ENCODE data around the gene SH3PXD2A.

DNA sequence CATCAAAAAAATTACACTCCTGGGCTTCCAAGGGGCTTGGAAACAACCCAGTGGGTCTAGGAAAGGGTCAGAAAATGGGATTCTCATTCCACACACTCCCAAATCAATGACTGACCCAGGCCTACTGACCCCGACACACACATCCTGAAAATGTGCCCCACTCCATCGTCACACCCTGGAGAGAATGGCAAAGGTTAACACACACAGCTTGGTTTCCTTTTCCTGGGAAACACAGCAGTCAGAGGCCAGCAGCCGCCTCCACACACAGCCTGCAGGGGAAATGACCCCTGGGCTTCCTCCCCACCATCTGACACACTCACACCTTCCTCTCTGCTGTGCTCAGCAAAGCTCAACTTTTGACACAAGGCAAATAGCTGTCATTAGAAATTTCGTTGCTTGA, 42.9 kb downstream of the SH3PXD2A start:
- TF ChIP-seq, protein P1, sequence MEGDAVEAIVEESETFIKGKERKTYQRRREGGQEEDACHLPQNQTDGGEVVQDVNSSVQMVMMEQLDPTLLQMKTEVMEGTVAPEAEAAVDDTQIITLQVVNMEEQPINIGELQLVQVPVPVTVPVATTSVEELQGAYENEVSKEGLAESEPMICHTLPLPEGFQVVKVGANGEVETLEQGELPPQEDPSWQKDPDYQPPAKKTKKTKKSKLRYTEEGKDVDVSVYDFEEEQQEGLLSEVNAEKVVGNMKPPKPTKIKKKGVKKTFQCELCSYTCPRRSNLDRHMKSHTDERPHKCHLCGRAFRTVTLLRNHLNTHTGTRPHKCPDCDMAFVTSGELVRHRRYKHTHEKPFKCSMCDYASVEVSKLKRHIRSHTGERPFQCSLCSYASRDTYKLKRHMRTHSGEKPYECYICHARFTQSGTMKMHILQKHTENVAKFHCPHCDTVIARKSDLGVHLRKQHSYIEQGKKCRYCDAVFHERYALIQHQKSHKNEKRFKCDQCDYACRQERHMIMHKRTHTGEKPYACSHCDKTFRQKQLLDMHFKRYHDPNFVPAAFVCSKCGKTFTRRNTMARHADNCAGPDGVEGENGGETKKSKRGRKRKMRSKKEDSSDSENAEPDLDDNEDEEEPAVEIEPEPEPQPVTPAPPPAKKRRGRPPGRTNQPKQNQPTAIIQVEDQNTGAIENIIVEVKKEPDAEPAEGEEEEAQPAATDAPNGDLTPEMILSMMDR (IDR thresholded peaks at IDR 0.05), result peak in 1 of 6 experiments; percentile 2
- TF ChIP-seq POLR2A (IDR thresholded peaks at IDR 0.05), result no peak

Data from Peyer's patch (tissue), 4 donors.